Mesodermal cell (in vitro differentiated cells): Measurements from ENCODE around the gene ADPRM.

ENCODE experiments used
- H3K27ac ChIP-seq: 2 replicates; pipeline ENCODE4 v1.7.0; 2013; ENCODE audit warnings: mild to moderate bottlenecking, low read depth, low read length, moderate library complexity; ENCODE audit not compliant: severe bottlenecking
- H3K36me3 ChIP-seq: 2 replicates; pipeline ENCODE4 v1.7.1; 2013; ENCODE audit warnings: mild to moderate bottlenecking, low read length, moderate library complexity; ENCODE audit not compliant: control insufficient read depth, insufficient read depth
- H3K4me1 ChIP-seq: one replicate; pipeline ENCODE4 v1.7.1; 2013; ENCODE audit warnings: mild to moderate bottlenecking, low read length; ENCODE audit not compliant: insufficient read depth, control insufficient read depth, poor library complexity, severe bottlenecking
- H3K4me3 ChIP-seq: 2 replicates; pipeline ENCODE4 v1.7.0; 2013; ENCODE audit warnings: low read length, control low read depth, mild to moderate bottlenecking; ENCODE audit not compliant: insufficient read depth, poor library complexity, severe bottlenecking; ENCODE audit errors: extremely low read depth
- H3K9me3 ChIP-seq: 2 replicates; pipeline ENCODE4 v1.7.1; 2013; ENCODE audit warnings: mild to moderate bottlenecking, low read length, moderate library complexity; ENCODE audit not compliant: control insufficient read depth
- WGBS, 2 experiments: methylation state at CpG; one replicate each; pipeline ENCODE4 v1.1.5; 2013; ENCODE audit warnings: missing lambda C conversion rate in 2 of 2; ENCODE audit not compliant: insufficient coverage in 2 of 2; 5-methylcytosine and 5-hydroxymethylcytosine counted together

Gene ADPRM

GRCh38 chr17:10754109-10754508 is 56.7 kb downstream of the ADPRM start:
- Histone ChIP-seq H3K4me1 (peaks cover 5% of the 10 kb centered on the region), H3K36me3 (no peaks in the 10 kb centered on the region), H3K4me3 (no peak overlapping the region), H3K9me3 (no peaks in the 10 kb centered on the region), H3K27ac (no peak overlapping the region)
- 14% methylated on average over 2 of the region's 2 CpGs for whole genome bisulfite sequencing, 2 experiments

GRCh38 chr17:10754861-10755591 is 57.6 kb downstream of the ADPRM start:
- H3K27ac ChIP-seq: no peak overlapping the region
- H3K9me3 ChIP-seq: no peaks in the 10 kb centered on the region
- H3K4me1 ChIP-seq: peaks cover 5% of the 10 kb centered on the region
- WGBS, 2 experiments: 14 to 15% methylated on average over 8 to 11 of the region's 14 CpGs
- H3K36me3 ChIP-seq: no peaks in the 10 kb centered on the region
- no peak overlapping the region for H3K4me3 ChIP-seq

DNA sequence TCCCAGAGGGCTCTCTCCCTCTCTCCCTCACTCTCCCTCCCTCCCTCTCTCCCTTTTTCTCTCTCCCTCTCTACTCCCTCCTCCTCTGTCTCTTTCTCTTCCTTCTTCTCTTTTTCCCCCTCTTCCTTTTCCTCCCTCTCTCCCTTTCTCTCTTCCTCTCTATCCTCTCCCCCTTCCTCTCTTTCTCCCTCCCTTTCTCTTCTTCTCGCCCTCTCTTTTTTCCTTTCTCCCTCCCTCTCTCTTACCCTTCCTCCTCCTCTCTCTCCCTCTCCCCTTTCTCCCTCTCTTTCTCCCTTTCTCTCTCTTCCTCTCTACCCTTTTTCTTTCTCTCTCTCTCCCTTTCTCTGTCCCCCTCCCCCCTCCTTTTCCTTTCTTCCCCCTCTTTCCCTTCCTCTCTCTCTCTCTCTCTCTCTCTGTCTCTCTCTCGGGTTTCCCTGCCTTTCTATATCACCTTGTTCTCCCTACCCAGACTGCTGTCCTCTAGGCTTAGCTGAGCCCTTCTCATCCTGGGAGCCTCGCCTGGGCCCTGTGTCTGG is 58.3 kb downstream of the ADPRM start:
- Histone ChIP-seq H3K27ac (no peak overlapping the region), H3K36me3 (no peaks in the 10 kb centered on the region)
- WGBS, 2 experiments: 61 to 74% methylated on average over 3 of the region's 3 CpGs

GRCh38 chr17:10756185-10756584 is 58.8 kb downstream of the ADPRM start:
- H3K4me3 ChIP-seq: no peak overlapping the region
- no peak overlapping the region for H3K27ac ChIP-seq
- no CpG with 5 or more reads among the region's 1 CpG for WGBS, 2 experiments
- no peaks in the 10 kb centered on the region for H3K36me3 ChIP-seq
- no peaks in the 10 kb centered on the region for H3K9me3 ChIP-seq
- H3K4me1 ChIP-seq: peaks cover 5% of the 10 kb centered on the region

More for the DNA sequence above, 58.3 kb downstream of the ADPRM start:
- no peaks in the 10 kb centered on the region for H3K9me3 ChIP-seq
- peaks cover 5% of the 10 kb centered on the region for H3K4me1 ChIP-seq
- H3K4me3 ChIP-seq: no peak overlapping the region

DNA sequence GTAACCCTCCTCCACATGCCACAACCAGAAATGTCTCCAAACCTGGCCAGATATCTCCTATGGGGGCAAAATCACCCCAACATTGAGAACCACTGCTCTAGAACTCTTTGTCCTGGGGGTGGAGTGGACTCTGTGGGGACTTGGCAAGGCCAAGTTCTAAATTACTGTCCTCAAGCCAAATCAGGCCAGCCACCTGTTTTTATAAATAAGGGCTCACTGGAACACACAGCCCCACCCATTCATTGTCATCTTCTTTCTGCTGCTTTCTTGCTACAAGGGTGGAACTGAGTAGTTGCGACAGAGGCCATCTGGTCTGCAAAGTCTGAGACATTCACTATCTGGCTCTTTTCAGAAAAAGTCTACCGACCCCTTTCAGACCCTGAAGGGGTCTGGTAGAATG is 59.2 kb downstream of the ADPRM start:
- Histone ChIP-seq H3K9me3 (no peaks in the 10 kb centered on the region), H3K4me3 (no peak overlapping the region), H3K27ac (no peak overlapping the region), H3K4me1 (peaks cover 5% of the 10 kb centered on the region), H3K36me3 (no peaks in the 10 kb centered on the region)
- WGBS, 2 experiments: 100% methylated on average over 1 of the region's 2 CpGs

DNA sequence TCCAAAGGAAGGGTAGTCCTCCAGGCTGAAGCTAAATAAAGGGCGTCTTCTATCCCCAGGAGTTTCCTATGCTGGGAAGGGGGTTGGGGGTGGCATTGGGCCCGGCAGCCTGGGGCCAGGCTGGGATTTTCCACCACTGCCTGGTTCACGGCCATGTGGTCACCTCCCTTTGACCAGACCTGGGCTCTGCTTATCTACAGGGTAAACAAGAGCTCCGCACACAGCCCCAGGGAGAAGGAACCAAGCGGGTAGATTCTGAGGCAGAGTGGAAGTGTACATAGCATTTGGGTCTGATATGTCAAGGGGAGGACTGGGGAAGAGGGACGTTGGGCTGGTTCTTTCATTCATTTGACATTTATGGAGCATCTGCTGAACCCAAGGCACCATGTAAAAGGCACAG is 59.7 kb downstream of the ADPRM start:
- Histone ChIP-seq H3K4me3 (no peak overlapping the region), H3K9me3 (no peaks in the 10 kb centered on the region), H3K36me3 (no peaks in the 10 kb centered on the region), H3K27ac (no peak overlapping the region), H3K4me1 (peaks cover 5% of the 10 kb centered on the region)
- WGBS, 2 experiments: 88 to 98% methylated on average over 6 of the region's 6 CpGs

DNA sequence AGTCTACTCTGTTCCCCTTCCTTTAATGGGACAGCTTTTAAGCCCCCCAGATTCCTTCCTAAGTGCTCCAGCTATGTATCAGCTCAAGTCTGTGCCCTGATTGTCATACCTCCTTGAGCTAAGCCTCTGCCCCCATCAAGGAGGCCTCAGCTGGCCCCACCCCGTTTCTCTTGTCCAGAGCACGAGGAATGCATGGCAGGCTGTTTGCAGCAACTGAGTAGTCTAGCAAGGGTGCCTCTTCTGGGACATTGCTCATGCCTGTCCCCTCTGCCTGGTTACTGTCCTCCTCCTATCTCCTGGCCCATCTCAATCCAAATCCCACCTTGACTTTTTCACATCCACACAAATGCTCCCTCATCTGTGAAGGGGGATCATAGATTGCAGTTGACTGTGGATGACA is 60.3 kb downstream of the ADPRM start:
- no peak overlapping the region for H3K27ac ChIP-seq
- no peaks in the 10 kb centered on the region for H3K36me3 ChIP-seq
- H3K9me3 ChIP-seq: no peaks in the 10 kb centered on the region
- H3K4me1 ChIP-seq: peaks cover 5% of the 10 kb centered on the region
- no peak overlapping the region for H3K4me3 ChIP-seq
- 65 to 93% methylated on average over 2 of the region's 2 CpGs for WGBS, 2 experiments

GRCh38 chr17:10758062-10758461 is 60.7 kb downstream of the ADPRM start:
- 88 to 95% methylated on average over 6 of the region's 6 CpGs for WGBS, 2 experiments
- H3K9me3 ChIP-seq: no peaks in the 10 kb centered on the region
- no peak overlapping the region for H3K4me3 ChIP-seq
- H3K36me3 ChIP-seq: no peaks in the 10 kb centered on the region
- H3K27ac ChIP-seq: no peak overlapping the region
- H3K4me1 ChIP-seq: peaks cover 5% of the 10 kb centered on the region
